Prostate gland (tissue), 2 donors: ENCODE measurements around the gene ZSWIM5.

Experiments
- POLR2A ChIP-seq: fragments of 450-650 bp; IDR thresholded peaks from one replicate; pipeline ENCODE4 v1.6.1; 2016; ENCODE audit warnings: antibody characterized with exemption, mild to moderate bottlenecking
- POLR2AphosphoS5 ChIP-seq: sonication (generic); formaldehyde crosslinking; IDR thresholded peaks from one replicate; pipeline ENCODE4 v1.6.1; 2017; ENCODE audit warnings: antibody characterized with exemption
- TF ChIP-seq, protein P1 (sequence below), 4 experiments: fragments of 200-600 bp in 2 of 4; fragments of 450-650 bp in 2 of 4; sonication (generic) in 2 of 4; IDR thresholded peaks; 1 replicate in 3 of 4; 2 replicates in 1 of 4; pipeline ENCODE4 v1.5.1; 2016 to 2019; ENCODE audit warnings: antibody characterized with exemption in 4 of 4, mild to moderate bottlenecking in 2 of 4, moderate library complexity in 2 of 4

DNA sequence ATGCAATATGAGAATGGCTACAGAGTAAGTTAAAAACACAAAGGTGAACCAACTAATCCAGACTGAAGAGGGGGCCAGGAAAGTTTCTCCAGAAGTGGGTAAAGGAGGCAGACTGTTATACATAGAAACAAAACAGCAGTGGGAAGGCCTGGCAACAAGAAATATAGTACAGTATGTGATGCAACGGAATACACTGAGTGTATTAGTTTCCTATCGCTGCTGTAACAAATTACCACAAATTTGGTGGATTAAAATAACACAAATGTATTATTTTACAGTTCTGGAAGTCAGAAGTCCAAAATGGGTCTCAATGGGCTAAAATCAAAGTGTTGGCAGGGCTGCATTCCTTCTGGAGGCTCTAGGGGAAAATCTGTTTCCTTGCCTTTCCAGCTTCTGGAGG lies 95.2 kb downstream of the ZSWIM5 start:
- TF ChIP-seq POLR2AphosphoS5 (no peak), POLR2A (no peak)
- TF ChIP-seq, protein P1, sequence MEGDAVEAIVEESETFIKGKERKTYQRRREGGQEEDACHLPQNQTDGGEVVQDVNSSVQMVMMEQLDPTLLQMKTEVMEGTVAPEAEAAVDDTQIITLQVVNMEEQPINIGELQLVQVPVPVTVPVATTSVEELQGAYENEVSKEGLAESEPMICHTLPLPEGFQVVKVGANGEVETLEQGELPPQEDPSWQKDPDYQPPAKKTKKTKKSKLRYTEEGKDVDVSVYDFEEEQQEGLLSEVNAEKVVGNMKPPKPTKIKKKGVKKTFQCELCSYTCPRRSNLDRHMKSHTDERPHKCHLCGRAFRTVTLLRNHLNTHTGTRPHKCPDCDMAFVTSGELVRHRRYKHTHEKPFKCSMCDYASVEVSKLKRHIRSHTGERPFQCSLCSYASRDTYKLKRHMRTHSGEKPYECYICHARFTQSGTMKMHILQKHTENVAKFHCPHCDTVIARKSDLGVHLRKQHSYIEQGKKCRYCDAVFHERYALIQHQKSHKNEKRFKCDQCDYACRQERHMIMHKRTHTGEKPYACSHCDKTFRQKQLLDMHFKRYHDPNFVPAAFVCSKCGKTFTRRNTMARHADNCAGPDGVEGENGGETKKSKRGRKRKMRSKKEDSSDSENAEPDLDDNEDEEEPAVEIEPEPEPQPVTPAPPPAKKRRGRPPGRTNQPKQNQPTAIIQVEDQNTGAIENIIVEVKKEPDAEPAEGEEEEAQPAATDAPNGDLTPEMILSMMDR (IDR thresholded peaks at IDR 0.05): no peak
